K562 treated with DMSO at 1 percent for 48 hours (cell line): Measurements from ENCODE around the gene ZNF202. TPM values are rescaled to one million over a fixed set of nuclear protein-coding genes. Genes with fewer than 3 reads are reported as not detected.

Experiments used
- total RNA-seq: library from RNA; unstranded; fragments of 300-600 nt; gene quantifications from 2 replicates; pipeline ENCODE4 v1.2.3, GENCODE V29; 2022; ENCODE audit warnings: low replicate concordance; ENCODE audit errors: extremely low read depth

The ZNF202 gene
- not detected in 2 replicates for total RNA-seq

DNA sequence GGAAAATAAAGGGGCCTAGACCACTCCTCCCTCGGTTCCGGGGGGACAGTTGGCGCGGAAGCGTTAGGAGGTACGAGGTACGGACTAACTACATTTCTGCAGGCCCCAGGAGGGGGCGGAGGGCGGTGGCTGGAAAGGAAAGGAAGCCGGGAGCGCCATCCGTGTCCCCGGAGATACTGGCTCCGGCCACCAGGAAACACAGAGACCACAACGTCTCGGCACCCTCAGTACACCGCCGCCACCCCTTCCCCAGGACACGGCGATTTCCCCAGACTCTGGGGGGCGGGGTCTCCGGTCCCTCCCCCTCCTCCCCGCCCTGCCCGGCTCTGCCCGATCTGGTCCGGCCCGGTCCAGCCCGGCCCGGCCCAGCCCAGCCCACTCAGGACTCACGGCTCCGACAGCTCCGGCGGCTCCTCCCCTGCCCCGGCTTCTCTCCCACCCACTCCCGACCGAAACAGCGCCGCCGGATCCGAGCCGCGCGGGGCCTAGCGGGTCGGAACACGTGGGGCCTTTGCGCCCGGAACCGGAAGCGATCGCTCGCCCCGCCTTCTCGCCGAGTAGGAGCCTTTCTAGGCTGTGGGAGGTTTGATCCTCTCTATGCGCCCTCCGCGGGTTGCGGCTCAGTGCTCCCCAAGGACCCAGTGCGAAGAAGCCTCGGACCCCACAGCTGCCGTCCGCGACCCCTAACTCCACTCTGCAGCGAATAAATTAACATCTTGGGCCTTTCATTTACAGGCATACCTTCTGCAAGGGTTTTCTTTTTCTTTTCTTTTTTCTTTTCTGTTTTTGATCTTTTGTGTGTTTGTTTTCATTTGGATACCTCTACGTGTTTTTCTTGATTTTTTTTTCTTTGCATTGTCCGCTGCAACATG is at the start of gene ZNF202:
Gene ZNF202, minus strand, starts transcription at position 502 of the 872 bp plus-strand sequence. CDS start 10,772 bp downstream, outside the sequence.

DNA sequence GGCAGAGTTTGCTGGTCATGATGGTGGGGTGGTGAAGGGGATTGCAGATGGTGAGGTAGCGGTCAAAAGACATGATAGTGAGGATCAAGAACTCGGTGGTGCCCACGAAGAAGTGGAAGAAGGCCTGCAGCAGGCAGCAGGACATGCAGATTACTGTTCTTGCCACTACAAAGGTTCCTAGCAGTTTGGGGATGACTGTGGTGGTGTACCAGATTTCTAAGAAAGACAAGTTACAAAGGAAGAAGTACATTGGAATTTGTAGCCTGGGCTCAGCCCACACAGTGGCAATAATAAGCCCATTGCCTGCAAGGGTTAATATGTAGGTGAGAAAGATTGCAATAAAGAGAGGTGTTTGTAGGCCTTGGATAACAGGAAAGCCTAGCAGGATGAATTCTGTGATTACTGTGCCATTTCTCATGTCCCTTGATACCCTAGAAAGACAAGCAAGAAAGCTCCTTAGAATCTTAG is 12.7 kb upstream of the ZNF202 start, which contains the start of gene OR6X1:
Gene OR6X1, minus strand, starts transcription at position 418 of the 468 bp plus-strand sequence. Its CDS starts 0 bp downstream, at position 418.

Other genes starting within 250 kb of the ZNF202 start
- not detected in 2 replicates for gene SCN3B, start 87.0 kb downstream of the ZNF202 start, total RNA-seq
- gene OR6X1, start 12.9 kb upstream of the ZNF202 start, total RNA-seq = not detected in 2 replicates
- not detected in 2 replicates for gene OR6M1, start 64.7 kb upstream of the ZNF202 start, total RNA-seq
- gene TMEM225, start 144.0 kb upstream of the ZNF202 start, total RNA-seq = not detected in 2 replicates
- gene OR8D4, start 160.5 kb upstream of the ZNF202 start, total RNA-seq = not detected in 2 replicates
- not detected in 2 replicates for gene OR4D5, start 198.0 kb upstream of the ZNF202 start, total RNA-seq
- gene OR6T1, start 202.2 kb upstream of the ZNF202 start, total RNA-seq = not detected in 2 replicates
- gene OR10S1, start 236.1 kb upstream of the ZNF202 start, total RNA-seq = not detected in 2 replicates